Measurements from ENCODE around the gene KDF1. TPM values are rescaled to one million over a fixed set of nuclear protein-coding genes. Genes with fewer than 3 reads are reported as not detected.

KDF1 gene
- total RNA-seq = 22.2 and 26.1 TPM in 2 replicates
- long read RNA-seq, transcript KDF1-201 (4 exons, 1,793 nt) = major isoform, 6 of 16 reads
- long read RNA-seq, partial matches to known transcripts = 3 of 16 reads
- long read RNA-seq, other reads (novel, unspliced or antisense) = 7 of 16 reads

GRCh38 chr1:26959722-26960624 is at the start of gene KDF1:
Gene KDF1 (minus strand): TSS chr1:26960468. CDS start chr1:26952380, 8,088 bp downstream.
- peak within 1 kb of the TSS; percentile 95 for H3K27ac Mint-ChIP-seq
- peak; percentile 59 for TF ChIP-seq CTCF (IDR thresholded peaks at IDR 0.05; ENCODE audit: unreplicated experiment)
- H3K4me3 Mint-ChIP-seq (ENCODE audit: low read depth) = peak within 1 kb of the TSS; percentile 86
- no peaks in the 10 kb centered on the region for H3K27me3 Mint-ChIP-seq
- peak; percentile 87 for DNase-seq (ENCODE audit: low spot score, unreplicated experiment)
- H3K36me3 Mint-ChIP-seq (ENCODE audit: insufficient read depth) = peaks cover 6% of the 10 kb centered on the region
- H3K9me3 Mint-ChIP-seq (ENCODE audit: low read depth) = peaks cover 5% of the 10 kb centered on the region
- H3K4me1 Mint-ChIP-seq (ENCODE audit: low read depth) = peaks cover 11% of the 10 kb centered on the region

GRCh38 chr1:27009601-27010197 is 49.4 kb upstream of the KDF1 start:
- Mint-ChIP-seq H3K27ac (peak overlapping the region; percentile 33), H3K9me3 (ENCODE audit: low read depth) (no peaks in the 10 kb centered on the region), H3K4me1 (ENCODE audit: low read depth) (peaks cover 22% of the 10 kb centered on the region), H3K4me3 (ENCODE audit: low read depth) (no peak overlapping the region), H3K27me3 (peaks cover 4% of the 10 kb centered on the region), H3K36me3 (ENCODE audit: insufficient read depth) (peaks cover 1% of the 10 kb centered on the region)
- no peak for TF ChIP-seq CTCF (IDR thresholded peaks at IDR 0.05; ENCODE audit: unreplicated experiment)
- no peak for DNase-seq (ENCODE audit: low spot score, unreplicated experiment)

- Mint-ChIP-seq H3K4me3 (ENCODE audit: low read depth) (no peak overlapping the region), H3K4me1 (ENCODE audit: low read depth) (peaks cover 36% of the 10 kb centered on the region), H3K27me3 (peaks cover 4% of the 10 kb centered on the region), H3K9me3 (ENCODE audit: low read depth) (no peaks in the 10 kb centered on the region), H3K27ac (peak overlapping the region; percentile 15), H3K36me3 (ENCODE audit: insufficient read depth) (peaks cover 1% of the 10 kb centered on the region)
- DNase-seq (ENCODE audit: low spot score, unreplicated experiment) = no peak
- no peak for TF ChIP-seq CTCF (IDR thresholded peaks at IDR 0.05; ENCODE audit: unreplicated experiment)
Measured at GRCh38 chr1:27007909-27008582, 47.8 kb upstream of the KDF1 start.

GRCh38 chr1:27006683-27007082 is 46.4 kb upstream of the KDF1 start:
- H3K27me3 Mint-ChIP-seq = peaks cover 4% of the 10 kb centered on the region
- no peak for TF ChIP-seq CTCF (IDR thresholded peaks at IDR 0.05; ENCODE audit: unreplicated experiment)
- no peak for DNase-seq (ENCODE audit: low spot score, unreplicated experiment)
- H3K9me3 Mint-ChIP-seq (ENCODE audit: low read depth) = no peaks in the 10 kb centered on the region
- peaks cover 1% of the 10 kb centered on the region for H3K36me3 Mint-ChIP-seq (ENCODE audit: insufficient read depth)
- H3K27ac Mint-ChIP-seq = no peak overlapping the region
- no peak overlapping the region for H3K4me3 Mint-ChIP-seq (ENCODE audit: low read depth)
- H3K4me1 Mint-ChIP-seq (ENCODE audit: low read depth) = peaks cover 39% of the 10 kb centered on the region
